IPS-15b (cell line): ENCODE data around the gene TFEB.

Experiments used
- H3K27me3 ChIP-seq: one replicate; pipeline ENCODE4 v1.6.1; 2013; ENCODE audit warnings: low read length; ENCODE audit not compliant: control insufficient read depth, insufficient read depth
- H3K36me3 ChIP-seq: one replicate; pipeline ENCODE4 v1.6.1; 2013; ENCODE audit warnings: low read length; ENCODE audit not compliant: control insufficient read depth, insufficient read depth
- H3K4me1 ChIP-seq: one replicate; pipeline ENCODE4 v1.6.1; 2013; ENCODE audit warnings: mild to moderate bottlenecking, low read length; ENCODE audit not compliant: control insufficient read depth, insufficient read depth
- H3K4me3 ChIP-seq: one replicate; pipeline ENCODE4 v1.5.1; 2013; ENCODE audit warnings: low read depth, low read length
- H3K9ac ChIP-seq: one replicate; pipeline ENCODE4 v1.6.1; 2013; ENCODE audit warnings: low read depth, mild to moderate bottlenecking, low read length
- H3K9me3 ChIP-seq: one replicate; pipeline ENCODE4 v1.6.1; 2013; ENCODE audit warnings: mild to moderate bottlenecking, low read length; ENCODE audit not compliant: control insufficient read depth, insufficient read depth

TFEB gene

DNA sequence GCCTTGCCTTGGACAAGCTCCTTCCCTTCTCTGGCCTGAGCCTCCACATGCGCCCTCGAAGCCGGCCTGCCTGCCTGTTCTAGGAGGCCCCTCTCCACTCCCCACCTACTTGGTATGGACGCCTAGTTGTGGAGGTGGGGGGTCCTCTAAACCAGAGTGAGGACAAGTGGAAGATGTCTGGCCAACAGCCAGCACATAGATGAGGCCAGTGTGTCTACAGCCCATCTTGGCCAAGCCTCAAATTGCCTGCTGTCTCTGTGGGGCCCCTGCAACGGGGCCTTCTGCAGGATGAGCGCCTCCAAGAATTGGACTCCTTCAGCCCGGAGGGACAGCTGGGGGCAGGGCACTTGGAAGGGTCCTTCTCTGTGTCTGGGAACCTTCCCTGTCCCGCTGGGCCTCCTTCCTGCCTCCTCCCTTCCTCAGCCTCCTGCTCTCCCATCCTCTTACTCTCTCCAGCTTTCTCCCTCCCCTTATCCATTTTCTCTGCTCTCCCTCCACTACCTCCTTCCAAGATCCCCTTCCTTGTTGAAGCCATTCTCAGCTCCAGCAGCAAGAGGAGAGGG, 95.5 kb downstream of the TFEB start:
- Histone ChIP-seq H3K4me1 (peaks cover 16% of the 10 kb centered on the region), H3K27me3 (peaks cover 72% of the 10 kb centered on the region), H3K36me3 (no peaks in the 10 kb centered on the region), H3K9me3 (no peaks in the 10 kb centered on the region), H3K9ac (no peak overlapping the region), H3K4me3 (peak overlapping the region; percentile 78)

DNA sequence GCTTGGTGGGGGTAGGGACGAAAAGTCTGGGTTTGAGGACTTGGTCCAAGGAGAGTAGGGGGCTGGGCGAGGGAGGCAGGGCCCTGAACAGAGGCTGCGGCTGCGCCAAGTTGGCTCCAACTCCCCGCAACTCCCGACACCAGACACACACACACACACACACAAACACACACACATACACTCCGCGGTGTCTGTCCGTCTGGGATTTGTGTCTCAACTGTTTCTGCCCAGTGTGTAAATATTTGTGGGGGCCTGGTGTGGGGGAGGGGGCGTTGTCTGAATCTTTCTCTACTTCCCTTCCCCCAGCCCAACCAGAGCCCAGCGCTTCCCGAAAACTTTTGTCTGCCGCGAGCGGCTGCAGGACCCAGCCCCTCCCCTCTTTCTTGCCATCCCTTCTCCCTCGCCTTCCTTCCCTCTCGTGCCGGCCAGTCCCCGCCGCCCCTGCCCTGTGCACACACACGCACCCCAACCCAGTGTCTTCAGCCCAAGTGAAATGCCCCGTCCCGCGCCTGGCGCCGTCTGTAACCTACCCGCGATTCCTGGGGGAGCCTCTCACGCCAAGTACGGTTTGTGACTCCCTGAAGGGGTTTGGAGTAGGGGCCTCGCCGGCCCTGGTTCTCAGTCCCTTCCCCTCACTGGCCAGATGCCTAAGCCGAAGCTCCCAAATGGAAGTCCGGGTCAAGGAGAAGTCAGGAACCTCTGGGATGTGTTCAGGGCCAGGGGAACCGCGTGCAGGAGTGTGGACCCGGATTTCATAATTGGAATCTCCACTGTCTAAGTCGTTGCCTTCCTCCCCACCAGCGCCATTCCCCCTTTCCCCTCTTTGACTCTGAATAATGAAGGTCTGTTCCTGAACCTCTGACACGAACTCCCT, 96.2 kb downstream of the TFEB start:
- peaks cover 10% of the 10 kb centered on the region for H3K4me1 ChIP-seq
- peak overlapping the region; percentile 78 for H3K4me3 ChIP-seq
- peak overlapping the region; percentile 37 for H3K9ac ChIP-seq
- peaks cover 78% of the 10 kb centered on the region for H3K27me3 ChIP-seq
- no peaks in the 10 kb centered on the region for H3K9me3 ChIP-seq
- H3K36me3 ChIP-seq = no peaks in the 10 kb centered on the region

DNA sequence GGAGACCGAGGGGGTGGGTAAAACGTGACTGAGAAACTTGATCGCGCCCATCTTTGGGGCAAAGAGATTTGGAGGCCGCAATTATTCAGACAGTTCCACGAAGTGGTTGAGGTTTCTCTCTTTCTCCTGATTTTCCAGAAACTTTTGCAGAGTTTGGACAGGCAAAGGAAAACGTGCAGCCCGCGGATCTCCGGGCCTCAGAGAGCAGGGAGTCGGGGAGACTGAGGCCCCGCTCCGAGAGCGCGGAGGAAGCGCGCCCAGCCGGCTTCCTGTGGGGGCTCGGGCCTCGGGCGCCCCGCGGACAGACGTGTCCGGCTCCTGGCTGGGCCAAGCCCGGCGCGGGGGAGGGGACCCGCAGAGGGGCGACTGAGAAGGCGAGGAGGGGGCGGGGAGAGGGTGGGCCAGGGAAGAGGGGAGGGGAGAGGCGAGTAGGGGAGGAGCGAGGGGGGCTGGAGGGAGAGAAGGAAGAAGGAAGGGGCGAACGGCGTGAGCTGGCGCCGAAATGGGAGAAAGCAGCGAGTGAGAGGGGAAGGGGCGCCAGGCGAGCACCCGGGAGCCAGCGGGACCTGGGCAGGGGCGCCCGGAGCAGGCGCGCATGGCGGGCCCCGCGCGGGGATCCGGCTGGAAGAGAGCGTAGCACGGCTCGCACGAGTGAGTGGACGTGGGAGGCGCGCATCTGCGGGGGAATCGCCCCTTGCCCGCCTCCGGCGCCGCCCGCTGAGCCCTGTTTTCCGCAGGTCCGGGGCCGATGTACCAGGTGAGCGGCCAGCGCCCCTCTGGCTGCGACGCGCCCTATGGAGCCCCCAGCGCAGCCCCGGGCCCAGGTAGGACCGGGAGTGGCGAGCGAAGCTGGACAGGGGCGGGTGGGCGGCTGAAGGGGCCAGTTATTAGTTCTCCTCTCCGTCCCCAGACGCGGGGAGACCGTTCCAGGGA, 97.1 kb downstream of the TFEB start, which contains the start of gene MDFI:
Gene MDFI (plus strand): TSS at position 467 of the 933 bp plus-strand sequence. CDS start 282 bp downstream, at position 749.
- no peaks in the 10 kb centered on the region for H3K36me3 ChIP-seq
- peak within 1 kb of the TSS; percentile 37 for H3K9ac ChIP-seq
- peaks cover 77% of the 10 kb centered on the region for H3K27me3 ChIP-seq
- H3K4me3 ChIP-seq = peak within 1 kb of the TSS; percentile 78
- peaks cover 6% of the 10 kb centered on the region for H3K4me1 ChIP-seq
- no peaks in the 10 kb centered on the region for H3K9me3 ChIP-seq

DNA sequence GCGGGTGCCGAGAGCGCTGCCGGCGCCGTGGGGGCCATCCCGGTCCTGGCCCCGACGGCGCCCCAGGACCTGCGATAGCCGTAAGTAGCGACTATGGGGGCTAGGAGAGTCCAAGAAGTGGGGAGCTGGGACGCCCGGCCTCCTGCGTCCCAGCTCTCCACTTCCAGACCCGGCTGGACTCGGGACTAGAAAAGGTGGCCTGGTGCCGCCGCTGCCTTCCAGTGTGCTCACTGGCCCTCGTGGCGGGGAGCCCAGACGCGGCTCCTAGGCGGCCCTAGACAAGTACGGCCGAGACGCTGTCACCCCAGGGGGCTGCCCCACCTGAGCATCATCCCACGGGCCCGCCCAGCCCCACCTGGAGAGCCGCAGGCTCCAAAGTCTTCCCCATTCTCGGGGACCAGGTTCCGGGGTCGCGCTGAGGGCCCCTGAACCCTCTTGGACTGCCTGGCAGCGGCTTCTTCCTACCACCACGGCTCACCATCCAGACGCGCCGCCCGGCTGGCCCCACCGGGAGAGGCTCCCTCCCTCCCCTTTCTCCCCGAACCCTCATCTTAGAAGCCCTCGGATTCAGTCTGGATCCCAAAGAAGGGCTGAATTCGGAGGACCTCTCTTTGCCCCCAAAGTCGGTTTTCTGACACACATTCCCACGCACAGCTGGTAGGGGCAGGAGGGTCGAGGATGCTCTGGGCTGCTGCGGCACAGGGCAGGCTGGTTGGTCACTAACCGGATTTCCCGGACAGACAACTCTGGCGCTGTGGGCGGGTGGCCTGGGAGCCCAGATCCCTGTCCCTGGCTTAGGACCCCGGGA, 98.0 kb downstream of the TFEB start:
- Histone ChIP-seq H3K4me3 (peak overlapping the region; percentile 71), H3K4me1 (peaks cover 6% of the 10 kb centered on the region), H3K9ac (peak overlapping the region; percentile 16), H3K27me3 (peaks cover 69% of the 10 kb centered on the region), H3K36me3 (no peaks in the 10 kb centered on the region), H3K9me3 (no peaks in the 10 kb centered on the region)

DNA sequence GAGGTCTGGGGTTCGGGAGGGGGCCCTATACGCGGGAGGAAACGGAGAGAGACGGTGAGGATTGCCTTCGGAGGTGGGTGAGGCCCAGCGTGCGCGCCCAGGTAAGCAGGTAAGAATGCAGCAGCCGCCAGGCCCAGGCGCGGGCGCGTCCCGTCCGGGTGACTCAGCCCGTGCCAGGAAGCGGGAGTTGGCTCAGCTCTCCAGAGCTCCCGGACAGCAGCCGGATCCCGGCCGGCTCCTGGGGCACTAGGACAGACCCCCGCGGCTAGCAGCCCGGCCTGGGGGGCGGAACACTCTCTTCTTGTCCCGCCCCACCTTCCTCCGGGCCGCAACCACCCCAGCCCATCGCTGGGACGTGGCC, 98.6 kb downstream of the TFEB start:
- Histone ChIP-seq H3K36me3 (no peaks in the 10 kb centered on the region), H3K9me3 (no peaks in the 10 kb centered on the region), H3K4me1 (peaks cover 6% of the 10 kb centered on the region), H3K4me3 (peak overlapping the region; percentile 71), H3K9ac (peak overlapping the region; percentile 16), H3K27me3 (peaks cover 66% of the 10 kb centered on the region)

DNA sequence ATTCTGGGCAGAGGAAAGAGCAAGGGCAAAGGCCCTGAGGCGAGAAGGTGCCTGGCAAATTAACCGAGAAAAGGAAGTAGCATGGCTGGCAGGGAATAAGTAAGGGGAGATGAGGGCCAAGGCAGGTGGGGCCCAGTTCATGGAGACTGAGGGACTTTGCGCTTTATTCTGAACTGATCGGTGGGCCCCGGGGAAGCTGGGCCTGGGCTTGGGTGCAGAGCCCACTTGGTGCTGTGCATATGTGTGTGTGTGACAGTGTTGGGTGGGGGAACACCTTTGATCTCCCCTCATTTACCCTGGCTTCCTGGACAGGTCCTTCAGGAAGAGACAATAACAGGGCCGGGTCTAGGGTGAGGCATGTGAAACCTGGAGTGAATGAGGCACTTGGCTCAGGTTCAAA, 100.0 kb downstream of the TFEB start:
- Histone ChIP-seq H3K4me1 (peaks cover 6% of the 10 kb centered on the region), H3K9me3 (no peaks in the 10 kb centered on the region), H3K4me3 (no peak overlapping the region), H3K9ac (no peak overlapping the region), H3K27me3 (peaks cover 52% of the 10 kb centered on the region), H3K36me3 (no peaks in the 10 kb centered on the region)

DNA sequence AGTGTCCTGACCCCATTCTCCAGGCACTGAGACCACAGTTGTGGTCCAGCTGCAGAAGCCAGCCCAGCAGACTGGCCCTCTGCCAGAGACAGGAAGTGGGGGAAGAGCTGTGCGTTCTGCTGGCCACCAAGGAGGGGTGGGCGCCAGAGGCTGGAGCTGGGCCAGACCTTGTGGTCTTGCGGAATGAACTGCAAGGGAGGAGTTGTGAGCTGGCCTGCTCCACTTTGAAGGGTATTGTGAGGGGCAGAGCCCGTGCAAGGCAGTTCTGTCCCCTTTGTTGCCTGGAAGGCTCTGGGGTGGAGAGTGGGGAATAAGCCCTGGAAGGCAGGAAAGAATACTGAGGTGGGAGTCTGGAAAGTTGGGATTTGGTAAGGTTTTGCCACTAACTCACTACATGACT, 100.8 kb downstream of the TFEB start:
- Histone ChIP-seq H3K4me1 (peaks cover 4% of the 10 kb centered on the region), H3K9me3 (no peaks in the 10 kb centered on the region), H3K4me3 (no peak overlapping the region), H3K27me3 (peaks cover 44% of the 10 kb centered on the region), H3K36me3 (no peaks in the 10 kb centered on the region), H3K9ac (no peak overlapping the region)
